EL (cell line): ENCODE results near the gene CDC42EP5.
"Not testable (repeated sequence)": the region's sequence is repeated elsewhere in the genome, so short reads cannot be mapped to it uniquely, and the experiment has no call there.

Source experiments
- DNase-seq: peaks from one replicate; pipeline ENCODE4 v3.0.0-alpha.2; 2016

CDC42EP5 gene

GRCh38 chr19:54473071-54473891 lies at the start of gene CDC42EP5:
Gene CDC42EP5 (minus strand): TSS chr19:54473296. CDS start chr19:54465547, 7,749 bp downstream.
- peak; percentile 80 for DNase-seq

- no peak for DNase-seq
Observed at GRCh38 chr19:54521860-54522513, 48.9 kb upstream of the CDC42EP5 start.

GRCh38 chr19:54521022-54521859 lies 48.1 kb upstream of the CDC42EP5 start:
- no peak for DNase-seq

DNA sequence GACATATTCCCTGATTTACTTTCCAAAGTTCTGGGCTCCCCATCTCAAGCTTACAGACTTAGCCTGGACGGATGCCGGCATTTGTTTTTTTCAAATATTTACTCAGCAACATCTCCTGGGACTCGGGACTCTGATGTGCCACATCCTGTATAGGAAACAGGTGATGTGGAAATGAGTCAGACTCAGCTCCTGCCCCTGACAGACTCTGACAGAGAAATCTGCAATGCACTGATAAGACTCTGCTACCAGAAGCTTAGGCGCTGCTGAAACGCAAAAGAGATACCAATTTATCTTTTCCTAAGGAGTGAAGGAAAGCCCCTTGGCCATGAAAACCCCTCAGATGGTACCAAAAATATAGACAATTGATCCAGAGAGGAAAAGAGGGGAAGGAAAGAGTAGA lies 45.7 kb upstream of the CDC42EP5 start:
- no peak for DNase-seq

GRCh38 chr19:54517483-54517882 lies 44.4 kb upstream of the CDC42EP5 start:
- DNase-seq, result peak; percentile 36

DNA sequence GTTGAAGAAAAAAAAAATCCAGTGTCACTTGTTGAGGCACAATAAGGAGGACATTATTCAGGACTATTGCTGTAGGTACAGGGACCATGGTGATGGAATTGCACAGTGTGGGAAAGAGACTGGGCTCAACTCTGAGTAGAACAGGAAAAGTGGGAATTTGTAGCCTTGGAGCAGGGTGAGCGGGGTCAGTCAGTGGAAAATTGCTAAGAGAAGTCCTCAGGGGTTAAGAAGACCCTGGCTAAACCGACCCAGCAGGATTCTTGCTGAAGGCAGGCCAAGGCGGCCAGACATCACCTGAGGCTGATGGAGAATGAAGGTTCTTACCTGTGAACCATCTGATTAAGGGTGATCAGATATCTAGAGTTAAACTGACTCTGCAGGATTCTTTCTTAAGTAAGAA lies 42.1 kb upstream of the CDC42EP5 start:
- no peak for DNase-seq

DNA sequence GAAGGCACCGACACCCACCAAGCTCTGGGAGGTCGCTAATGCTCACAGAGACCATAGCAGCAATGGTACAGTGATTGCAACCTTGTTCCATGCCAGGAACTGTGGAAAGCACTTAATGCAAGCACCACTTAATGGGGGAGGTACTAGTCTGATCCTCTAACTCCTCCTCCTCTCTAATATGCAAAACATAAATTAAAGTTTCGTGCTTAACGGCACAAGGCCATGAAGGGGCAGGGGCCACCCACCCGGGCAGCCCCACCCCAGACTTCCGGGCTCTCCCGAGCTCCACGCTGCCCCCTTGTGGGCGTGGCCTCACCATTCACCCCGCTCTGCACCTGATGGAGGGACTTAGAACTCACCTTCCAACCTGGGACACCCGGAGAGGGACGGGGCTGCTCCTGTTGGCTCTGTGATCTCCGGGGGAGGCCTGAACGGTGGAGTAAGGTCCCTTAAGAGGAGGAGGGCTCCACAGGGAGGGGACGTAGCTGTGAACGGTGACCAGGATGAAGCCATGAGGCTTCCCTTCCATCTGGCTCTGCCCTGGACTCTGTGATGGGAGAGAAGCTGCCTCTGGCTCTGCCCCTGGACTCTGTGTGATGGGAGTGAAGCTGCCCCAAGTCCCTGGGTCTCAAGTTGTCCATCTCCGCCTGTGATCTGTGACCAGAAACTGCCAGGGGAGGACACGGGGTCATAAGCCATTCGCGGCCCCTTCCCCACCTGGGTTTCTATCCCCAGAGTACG lies 36.3 kb upstream of the CDC42EP5 start:
- DNase-seq, result not testable (repeated sequence)

DNA sequence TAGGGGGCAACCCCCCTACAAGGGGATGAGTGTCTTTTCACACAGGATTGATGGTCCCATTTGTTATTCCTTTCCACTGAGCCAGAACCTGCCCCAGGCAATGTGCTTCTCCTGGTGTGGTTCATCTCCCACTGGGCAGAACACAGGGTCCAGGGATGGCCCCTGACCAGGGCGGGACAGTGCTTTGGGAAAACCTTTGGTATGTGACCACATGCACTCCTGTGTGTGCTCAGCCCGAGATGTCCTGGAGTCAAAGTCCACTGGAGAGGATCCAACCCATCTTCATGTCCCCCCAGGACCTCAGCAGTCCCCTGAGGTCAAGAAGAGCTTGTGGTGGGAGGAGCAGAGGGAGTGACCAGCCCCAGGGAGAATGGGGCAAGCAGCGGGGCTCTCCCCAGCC lies 35.4 kb upstream of the CDC42EP5 start:
- not testable (repeated sequence) for DNase-seq

GRCh38 chr19:54507824-54508223 lies 34.7 kb upstream of the CDC42EP5 start:
- DNase-seq, result no peak

DNA sequence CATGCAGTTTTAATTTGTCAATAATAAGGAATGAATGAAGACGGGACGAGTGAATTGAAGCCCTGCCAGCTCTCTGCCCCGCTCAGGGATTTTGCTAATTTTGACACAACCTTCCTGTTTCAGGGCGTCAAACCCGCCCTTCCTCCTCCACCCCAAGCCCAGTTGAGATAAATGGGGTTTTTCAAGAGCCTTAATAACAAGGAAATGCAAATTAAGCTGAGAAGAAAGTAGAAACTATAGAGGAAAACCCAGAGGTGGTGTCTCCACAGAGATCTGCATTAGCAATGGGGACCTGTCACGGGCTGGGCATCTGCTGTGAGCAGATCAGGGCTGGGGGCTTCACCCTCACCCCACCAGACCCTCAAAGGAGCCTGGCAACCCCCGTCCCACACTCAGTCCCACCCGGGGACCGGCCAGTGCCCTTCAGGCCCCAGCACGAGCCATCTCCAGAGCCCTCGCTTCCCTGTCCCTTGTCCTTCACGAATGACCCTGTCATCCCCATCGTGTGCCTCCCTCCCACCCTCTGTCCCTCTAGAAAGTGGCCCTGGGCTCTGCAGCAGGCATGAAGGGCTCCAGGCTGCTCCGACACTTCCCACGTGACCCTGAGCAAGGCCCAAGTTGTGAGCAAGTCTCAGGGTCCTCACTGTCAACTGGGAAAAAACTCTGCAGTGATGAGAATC lies 34.1 kb upstream of the CDC42EP5 start:
- not testable (repeated sequence) for DNase-seq

GRCh38 chr19:54506079-54506478 lies 33.0 kb upstream of the CDC42EP5 start:
- no peak for DNase-seq

GRCh38 chr19:54505542-54505941 lies 32.4 kb upstream of the CDC42EP5 start:
- DNase-seq, result not testable (repeated sequence)

DNA sequence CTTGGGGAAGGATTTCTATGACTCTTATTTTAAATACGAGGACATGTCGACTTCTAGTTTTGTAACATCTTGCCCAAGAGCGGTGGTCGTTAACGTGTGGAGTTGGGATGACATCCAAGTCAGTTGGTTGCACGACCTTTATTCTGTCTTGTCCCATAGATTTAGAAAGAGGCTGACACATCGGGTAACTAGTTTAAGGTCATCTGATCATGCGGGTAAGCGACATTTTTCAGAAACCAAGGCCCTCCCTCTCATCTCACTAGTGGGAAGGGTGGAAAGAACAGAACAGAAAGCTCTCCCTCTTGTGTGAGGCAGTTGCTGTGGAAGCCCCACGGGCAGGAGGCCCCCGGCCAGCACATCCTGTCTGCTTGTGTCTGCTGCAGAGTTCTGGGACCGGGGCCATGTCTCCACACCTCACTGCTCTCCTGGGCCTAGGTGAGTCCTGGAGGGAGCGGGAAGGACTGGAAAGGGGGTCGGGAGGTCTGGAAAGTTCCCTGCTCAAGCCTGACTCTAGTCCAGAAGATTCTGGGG lies 29.5 kb upstream of the CDC42EP5 start, which contains the start of gene LAIR2:
Gene LAIR2 (plus strand): TSS at position 314 of the 531 bp plus-strand sequence. CDS start 88 bp downstream, at position 402.
- DNase-seq, result no peak

DNA sequence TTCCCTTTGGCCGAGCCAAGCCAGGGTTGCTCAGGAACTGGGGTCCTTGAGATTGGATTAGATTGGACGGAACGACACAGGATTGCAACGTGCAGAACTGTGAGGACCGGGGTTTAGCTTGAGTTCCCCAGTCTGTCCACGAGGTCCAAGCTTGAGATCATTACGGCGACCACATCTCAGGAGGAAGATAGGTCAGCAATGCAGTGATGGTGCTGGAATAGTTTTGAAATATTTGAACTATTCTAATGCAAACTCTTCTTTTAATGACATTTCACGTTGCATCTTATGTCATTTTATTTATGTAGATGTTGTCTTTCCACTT lies 25.3 kb upstream of the CDC42EP5 start:
- DNase-seq, result not testable (repeated sequence)

DNA sequence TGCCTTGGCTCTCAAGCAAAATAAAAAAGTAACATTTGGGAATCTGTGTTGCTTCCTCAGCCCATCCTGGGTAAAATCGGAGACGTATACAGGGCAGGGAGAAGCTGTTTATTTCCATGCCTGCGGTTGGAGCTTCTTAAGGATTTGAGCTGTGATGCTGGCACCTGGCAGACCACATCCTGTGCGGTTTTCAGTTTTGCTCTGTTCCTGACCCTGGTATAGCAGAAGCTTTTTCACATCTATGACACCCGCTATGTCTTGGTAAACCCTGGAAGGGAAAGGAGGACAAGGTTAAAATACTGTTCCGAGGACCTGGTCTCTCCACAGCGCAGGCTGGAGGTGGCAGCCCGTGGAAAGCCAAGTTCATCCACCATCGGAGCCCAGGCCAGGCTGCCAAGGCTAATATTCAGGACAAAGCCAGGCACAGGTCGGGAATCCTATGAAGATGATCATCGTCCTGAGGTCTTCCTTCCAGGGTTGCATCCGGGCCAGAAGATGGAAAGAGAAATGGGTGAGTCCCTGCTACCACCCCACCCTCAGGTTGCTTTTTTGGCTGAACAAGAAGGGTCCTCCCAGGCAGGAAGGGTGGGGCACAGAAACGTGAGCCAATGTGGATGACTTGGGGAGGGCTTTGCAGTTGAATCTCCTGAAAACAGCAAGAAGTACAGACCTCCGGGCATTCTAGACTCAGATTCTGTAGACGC lies 24.8 kb upstream of the CDC42EP5 start:
- not testable (repeated sequence) for DNase-seq

DNA sequence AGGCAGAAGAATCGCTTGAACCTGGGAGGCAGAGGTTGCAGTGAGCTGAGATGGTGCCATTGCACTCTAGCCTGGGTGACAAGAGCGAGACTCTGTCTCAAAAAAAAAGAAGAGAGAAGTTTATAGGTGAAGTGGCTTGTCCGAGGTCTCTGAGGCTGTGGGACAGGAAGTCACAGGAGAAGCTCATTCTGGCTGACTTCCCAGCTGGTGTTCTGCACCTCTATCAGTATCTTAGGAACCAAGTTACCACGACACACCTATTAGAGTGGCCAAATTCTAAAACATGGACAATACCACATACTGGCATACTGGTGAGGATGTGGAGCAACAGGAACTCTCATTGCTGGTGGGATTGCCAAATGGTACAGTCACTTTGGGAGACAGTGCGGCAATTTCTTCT lies 22.2 kb upstream of the CDC42EP5 start:
- not testable (repeated sequence) for DNase-seq

GRCh38 chr19:54493967-54494585 lies 21.0 kb upstream of the CDC42EP5 start:
- DNase-seq, result no peak

GRCh38 chr19:54493056-54493455 lies 20.0 kb upstream of the CDC42EP5 start:
- not testable (repeated sequence) for DNase-seq

GRCh38 chr19:54492568-54492967 lies 19.5 kb upstream of the CDC42EP5 start:
- no peak for DNase-seq

DNA sequence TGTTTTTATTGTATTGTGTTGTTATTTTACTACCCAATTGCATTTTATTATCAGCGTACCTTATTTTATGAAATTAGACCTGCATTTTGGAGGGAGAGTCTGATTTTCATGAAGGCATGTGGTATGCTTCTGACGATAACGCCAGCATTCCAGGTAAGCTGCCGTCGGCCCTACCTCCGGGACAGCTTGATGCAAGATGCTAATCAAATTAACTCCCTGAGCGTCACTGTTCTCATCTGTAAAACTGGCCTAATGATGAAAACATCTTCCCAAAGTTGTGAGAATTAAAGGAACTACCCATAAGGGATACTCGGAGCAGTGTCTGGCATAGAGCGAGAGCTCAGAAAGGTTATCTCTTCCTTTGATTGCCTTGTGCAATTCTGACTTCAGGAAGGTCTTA lies 16.7 kb upstream of the CDC42EP5 start:
- DNase-seq, result no peak

GRCh38 chr19:54489341-54489740 lies 16.2 kb upstream of the CDC42EP5 start:
- no peak for DNase-seq
